ENCODE measurements around the gene GTF3C2. TPM values are rescaled to one million over a fixed set of nuclear protein-coding genes. Genes with fewer than 3 reads are reported as not detected.

The GTF3C2 gene
- total and polyA plus RNA-seq, 2 of the 13 experiments (the other 11 are each of a cell fraction or from before 2014, with no cell fraction given): 77.5 to 130 TPM

- no peak for TF ChIP-seq HES4 (CRISPR knock-in tag; IDR thresholded peaks at IDR 0.05; ENCODE audit: borderline replicate concordance)
- no peak for TF ChIP-seq ZNF781 (CRISPR knock-in tag; IDR thresholded peaks at IDR 0.05; ENCODE audit: borderline replicate concordance, not compliant biosample characterization)
- TF ChIP-seq PBX3 (CRISPR knock-in tag; IDR thresholded peaks at IDR 0.05; ENCODE audit: borderline replicate concordance): no peak
- TF ChIP-seq ZSCAN20 (CRISPR knock-in tag; IDR thresholded peaks at IDR 0.05; ENCODE audit: borderline replicate concordance): no peak
- no peak for TF ChIP-seq ARID3A (IDR thresholded peaks at IDR 0.05; ENCODE audit: low read depth, low read length)
- no peak for TF ChIP-seq NFKBIZ (CRISPR knock-in tag; IDR thresholded peaks at IDR 0.05)
- TF ChIP-seq ZBTB43 (CRISPR knock-in tag; conservative IDR thresholded peaks at IDR 0.05): no peak
- TF ChIP-seq GABPA (IDR thresholded peaks at IDR 0.05; ENCODE audit: low read depth, low read length): no peak
- no peak for TF ChIP-seq GABPA (CRISPR knock-in tag; IDR thresholded peaks at IDR 0.05; ENCODE audit: low read depth)
- TF ChIP-seq KIAA2018 (CRISPR knock-in tag; IDR thresholded peaks at IDR 0.05; ENCODE audit: borderline replicate concordance): no peak
- TF ChIP-seq ZBTB38 (CRISPR knock-in tag; IDR thresholded peaks at IDR 0.05): no peak
Observed at GRCh38 chr2:27377618-27378095, 21.1 kb upstream of the GTF3C2 start (continued).
